SK-N-MC (cell line): Measurements from ENCODE around the gene SPATA13.

Experiments used
- EZH2 ChIP-seq: fragments of 200-600 bp; sonication (generic); IDR thresholded peaks from one replicate; pipeline ENCODE4 v1.6.1; 2017; ENCODE audit warnings: antibody characterized with exemption
- POLR2AphosphoS5 ChIP-seq: IDR thresholded peaks from 2 replicates; pipeline ENCODE4 v1.6.1; 2012; ENCODE audit warnings: mild to moderate bottlenecking, low read depth, low read length, borderline replicate concordance

DNA sequence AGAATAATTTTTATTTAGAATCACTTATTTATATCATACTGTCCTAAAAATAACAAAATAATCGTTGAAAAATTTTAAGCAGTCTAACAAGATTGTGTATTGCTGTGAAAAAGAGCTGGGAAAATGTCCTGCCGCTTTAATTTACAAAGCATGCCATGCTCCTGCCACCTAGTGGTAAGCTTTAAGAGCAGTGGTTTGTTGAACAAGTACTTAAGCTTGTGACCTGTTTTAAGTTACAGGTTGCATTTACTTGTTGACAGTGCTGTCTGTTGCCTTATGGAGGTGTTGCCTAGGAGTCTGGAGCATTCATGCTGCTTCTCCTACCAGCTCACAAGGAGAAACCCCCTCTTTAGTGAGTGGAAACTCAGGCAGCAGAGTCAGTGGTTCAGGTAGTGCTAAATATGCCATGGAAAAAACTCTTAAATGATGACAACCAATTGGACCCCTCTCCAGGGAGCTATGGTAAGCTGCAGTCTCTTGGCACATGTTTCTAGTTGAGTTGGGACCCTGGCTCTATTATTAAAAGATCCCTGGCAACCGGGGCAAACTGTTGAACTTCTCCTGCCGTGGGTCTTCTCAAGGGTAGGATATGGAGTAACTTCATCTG lies 68.4 kb downstream of the SPATA13 start:
- TF ChIP-seq POLR2AphosphoS5 = no peak
- TF ChIP-seq EZH2 = no peak
